Globus pallidus (tissue), 1 donor: ENCODE results near the gene SEMA3B.
"Not testable (repeated sequence)": the region's sequence is repeated elsewhere in the genome, so short reads cannot be mapped to it uniquely, and the experiment has no call there.

Experiments
- DNase-seq: peaks from one replicate; pipeline ENCODE4 v3.0.0-alpha.2; 2015; ENCODE audit warnings: low spot score

The SEMA3B gene

DNA sequence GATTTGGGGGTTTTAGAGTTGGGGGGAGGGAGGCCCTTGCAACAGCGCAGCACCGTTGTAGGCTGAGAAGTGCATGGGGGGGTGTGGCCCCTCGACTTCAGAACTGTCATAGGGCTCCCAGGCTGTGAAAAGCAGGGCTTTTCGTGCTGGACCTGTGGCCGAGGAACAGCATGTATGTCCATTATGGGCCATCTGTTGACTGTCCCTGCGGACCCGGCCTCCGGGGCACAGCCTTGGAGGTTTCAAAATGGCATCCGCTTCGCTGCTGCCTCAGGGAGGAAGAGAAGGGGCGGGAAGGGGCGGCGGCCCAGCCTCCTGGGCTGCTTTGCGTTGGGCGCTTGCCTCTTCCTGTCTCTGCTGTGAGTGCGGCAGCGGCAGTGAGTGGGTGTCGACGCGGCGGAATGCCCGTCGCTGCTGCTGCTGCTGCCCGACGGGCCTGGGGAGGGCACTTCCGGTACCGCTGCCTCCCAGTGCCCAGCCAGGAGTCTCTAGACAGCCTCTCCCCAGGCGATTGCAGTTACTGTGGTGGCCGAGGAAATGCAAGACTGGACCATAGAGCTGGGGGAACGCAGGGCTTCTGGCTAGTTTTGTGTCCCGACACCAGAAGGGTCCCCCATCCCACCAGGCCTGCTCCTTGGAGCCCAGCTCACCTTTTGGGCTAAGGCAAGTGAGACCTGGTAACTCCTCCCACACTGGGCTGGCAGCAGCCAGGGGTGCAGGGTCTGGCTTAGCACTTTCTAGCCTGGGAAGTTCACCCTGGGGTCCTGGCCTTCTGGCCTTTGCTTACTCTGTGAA lies 31.0 kb upstream of the SEMA3B start:
- no peak for DNase-seq

DNA sequence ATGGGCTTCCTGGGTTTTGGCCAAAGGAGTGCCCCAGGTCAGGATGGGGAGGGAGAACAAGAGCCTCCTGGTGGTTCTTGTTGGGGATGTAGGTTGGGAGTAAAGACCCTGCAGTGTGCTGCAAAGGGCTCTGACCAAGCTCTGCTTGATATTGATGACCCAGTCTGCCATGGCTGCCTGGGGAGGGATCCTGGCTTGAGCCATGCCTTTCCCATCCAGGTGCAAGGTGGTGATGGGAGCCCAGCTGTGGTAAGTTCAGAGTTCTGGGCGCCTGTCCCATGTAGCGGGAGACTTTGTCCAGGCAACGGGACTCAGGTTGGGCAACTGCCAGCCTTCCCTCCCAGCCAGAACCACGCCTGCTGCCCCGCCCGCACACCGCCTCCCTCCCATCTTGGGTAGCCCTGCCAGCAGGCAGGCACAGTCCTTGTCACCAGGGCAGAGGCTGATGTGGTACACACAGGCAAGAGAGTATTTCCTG lies 30.4 kb upstream of the SEMA3B start:
- no peak for DNase-seq

DNA sequence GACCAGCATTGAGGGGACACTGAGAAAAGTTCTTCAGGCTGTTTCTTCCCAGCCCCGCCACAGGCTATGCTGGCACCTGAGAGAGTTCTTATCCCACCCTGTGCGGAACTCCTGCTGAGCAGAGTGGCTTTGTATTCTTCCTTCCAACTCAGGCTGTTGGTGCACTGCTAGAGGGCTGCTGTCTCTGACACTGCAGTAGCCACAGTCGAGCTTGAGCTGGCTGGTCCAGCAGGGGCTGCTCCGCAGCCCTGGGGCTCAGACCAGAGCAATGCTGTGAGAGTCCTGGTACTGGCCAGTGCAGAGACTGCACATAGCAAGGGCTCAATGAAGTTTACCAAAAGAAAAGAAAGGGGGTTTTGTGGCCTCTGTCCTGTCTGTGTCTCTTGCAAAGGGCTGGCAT lies 29.3 kb upstream of the SEMA3B start:
- no peak for DNase-seq

DNA sequence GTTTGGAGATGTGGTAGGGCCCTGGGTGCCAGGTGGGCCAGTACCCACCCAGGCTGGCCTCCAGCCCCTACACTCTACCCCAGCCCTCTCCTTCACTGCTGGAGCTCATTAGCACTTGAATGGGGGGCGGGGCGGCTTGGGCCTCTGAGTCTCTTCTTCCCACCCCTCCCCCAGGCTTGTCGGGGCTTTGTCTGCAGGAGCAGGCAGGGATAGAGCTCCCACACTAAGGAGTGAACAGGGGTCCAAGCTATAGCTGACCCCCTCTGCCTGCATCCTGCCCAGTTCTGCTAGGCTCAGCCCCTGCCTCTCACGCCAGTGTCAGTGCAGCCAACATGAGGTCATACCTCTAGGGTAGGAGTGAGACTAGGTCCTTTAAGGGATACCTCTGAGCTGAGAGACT lies 27.8 kb upstream of the SEMA3B start:
- DNase-seq: no peak

DNA sequence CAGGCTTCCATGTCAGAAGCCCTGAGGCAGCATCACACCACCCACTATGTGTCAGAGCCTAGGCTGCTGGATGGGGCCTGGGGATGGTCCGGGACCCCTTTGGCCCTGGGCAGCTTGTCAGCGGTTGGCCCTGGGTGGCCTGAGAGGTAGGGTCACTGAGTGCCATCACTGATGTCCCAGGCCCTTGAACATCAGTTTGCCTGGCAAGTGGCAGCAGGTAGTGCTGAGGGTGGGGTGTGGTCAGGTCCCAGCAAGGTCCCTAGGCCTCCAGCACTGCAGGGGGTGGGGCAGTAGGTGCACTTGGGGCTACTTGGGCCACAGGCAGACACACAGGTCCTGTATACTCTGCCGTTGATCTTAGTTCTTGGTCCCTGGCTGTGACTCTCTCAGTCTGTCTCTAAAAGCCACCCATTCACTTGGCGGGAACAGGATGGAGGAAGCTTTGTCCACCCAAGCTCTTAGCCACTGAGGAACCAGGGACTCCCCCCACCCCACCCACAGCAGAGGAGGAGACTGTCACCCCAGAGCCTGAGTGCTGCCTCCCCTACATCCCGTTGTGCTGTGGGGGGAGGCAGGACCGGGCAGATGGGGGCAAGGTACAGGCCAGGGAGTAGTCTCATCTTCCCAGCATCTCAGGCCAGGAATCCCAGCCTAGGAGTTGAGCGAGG lies 27.1 kb upstream of the SEMA3B start:
- DNase-seq: no peak

DNA sequence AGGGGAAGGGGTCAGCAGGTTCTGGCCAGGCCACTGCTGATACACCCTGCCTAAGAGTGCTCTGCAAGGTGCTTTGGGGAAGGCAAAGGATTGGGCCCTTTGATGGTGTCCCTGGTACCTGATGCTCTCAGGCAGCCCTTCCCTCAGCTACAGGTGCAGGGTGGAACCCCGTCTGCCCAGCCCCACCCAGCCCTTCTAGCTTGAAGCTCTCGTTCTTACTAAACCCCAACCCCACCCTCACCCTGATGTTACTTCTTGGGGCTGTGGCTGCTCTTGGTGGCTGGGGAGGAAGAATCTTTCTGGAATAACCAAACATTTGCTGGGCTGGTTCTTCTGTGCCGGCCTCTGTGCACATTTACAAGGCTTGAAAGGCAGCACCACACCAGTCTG lies 26.6 kb upstream of the SEMA3B start:
- DNase-seq: no peak

DNA sequence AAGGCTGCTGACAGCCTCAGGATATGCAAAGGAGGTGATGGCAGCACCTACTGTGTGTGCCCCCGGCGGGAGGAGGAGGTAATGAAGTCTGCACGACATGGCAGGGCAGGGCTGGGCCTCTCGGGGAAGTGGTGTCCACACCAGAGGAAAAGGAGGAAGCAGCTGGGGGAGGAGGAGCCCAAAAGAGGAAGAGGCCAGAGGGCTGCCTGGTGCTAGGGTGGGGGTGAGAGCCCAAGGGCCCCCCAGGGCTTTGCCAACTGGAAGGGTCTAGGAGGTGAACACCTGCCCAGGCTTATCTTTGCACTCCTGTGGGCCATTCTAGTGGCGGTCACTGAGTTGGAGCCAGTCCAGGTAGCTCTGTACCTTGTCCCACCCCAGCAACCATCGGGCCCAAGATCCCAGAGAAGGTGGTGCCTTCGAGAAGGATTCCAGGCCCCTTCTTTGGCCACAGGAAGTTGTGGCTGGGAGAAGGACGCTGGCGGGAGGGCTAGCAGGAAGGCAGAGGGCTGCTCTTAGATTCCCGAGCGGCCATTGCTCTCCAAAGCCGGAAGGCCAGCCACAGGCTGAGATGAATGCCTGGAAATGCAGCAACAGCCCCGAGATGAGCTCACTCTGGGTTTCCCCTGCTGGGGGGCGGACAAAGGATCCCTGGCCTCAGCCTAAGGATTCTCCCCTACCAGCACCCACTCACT lies 25.9 kb upstream of the SEMA3B start:
- DNase-seq: peak; percentile 55

DNA sequence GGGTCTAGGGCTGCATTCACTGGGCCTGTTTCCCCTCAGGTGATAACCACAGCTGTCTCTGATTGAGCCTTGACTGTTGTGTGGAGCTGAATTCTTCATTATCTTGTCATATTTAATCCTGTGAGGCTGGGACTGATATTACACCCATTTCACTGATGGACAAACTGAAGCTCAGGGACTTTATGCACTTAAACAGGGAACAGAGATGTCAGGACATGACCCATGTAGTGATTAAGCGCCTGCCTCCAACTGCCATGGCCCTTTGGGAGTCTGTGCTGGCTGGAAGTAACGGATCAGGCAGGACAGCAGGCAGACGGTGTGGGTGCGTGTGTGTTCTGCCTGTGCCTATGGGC lies 25.4 kb upstream of the SEMA3B start:
- DNase-seq: no peak

DNA sequence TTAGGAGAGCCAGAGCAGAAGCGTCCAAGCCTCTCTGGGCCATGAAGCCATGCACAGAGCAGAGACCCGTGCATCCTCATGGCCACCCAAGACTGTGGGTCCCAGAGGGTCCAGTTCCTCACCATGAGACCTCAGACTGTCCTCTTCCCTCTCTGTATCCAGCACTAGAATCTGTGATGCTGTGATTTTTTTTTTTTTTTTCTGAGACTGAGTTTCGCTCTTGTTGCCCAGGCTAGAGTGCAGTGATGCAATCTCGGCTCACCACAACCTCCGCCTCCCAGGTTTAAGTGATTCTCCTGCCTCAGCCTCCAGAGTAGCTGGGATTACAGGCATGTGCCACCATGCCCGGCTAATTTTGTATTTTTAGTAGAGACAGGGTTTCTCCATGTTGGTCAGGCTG lies 24.1 kb upstream of the SEMA3B start:
- DNase-seq: not testable (repeated sequence)

DNA sequence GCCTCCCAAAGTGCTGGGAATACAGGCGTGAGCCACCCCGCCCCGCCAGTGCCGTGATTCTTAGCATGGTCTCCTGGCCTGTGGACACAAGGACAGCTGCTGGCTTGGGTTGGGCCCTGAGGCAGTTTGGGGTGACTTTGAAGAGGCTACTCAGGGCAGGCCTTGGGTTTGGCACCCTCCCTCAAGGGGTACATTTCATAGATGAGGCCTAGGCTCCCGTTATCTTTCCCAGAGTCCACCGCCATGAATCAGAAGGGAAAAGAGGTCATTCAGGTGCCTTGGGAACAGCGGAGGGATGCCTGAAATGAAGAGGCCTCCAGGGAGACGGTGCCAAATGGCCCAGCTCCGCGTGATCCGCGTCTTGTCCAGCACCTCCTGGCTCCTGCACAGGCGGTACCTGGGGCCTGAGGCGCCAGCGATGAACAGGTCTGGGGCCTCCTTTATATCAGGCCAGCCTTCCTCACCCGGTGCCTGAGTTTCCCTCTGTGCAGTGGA lies 23.6 kb upstream of the SEMA3B start:
- DNase-seq: no peak

DNA sequence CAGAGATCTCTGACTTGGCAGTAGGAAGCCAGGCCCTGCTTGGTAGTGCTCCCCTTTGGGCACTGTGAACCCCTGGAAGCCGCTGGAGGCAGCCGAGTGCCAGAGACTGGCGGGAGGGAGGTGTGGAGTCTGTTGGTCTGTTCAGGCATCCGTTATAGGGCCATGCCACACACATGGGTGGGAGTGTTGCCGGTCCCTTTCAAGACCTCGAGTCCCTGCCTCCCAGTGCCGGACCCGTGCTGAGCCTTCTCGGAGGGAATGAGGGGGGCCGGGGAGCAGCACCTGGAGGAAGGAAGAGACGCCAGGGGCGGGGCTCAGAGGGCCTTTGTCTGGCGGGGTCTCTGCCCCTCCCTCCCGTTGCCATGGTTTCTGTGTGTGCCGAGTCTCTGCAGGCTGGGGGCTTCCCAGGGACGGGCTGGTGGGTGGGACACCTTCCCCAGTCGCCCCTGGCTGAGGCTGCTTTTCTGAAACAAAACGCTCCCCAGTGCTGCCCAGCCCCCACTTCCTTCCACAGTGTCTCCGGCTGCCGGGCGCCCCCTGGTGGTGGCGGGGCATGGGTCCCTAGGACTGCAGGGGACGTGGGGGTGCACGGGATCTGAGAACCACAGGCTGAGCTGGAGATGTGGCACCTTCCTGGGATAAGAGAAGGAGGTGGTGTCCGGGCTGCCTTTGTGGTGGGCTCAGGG lies 23.0 kb upstream of the SEMA3B start:
- peak; percentile 82 for DNase-seq

DNA sequence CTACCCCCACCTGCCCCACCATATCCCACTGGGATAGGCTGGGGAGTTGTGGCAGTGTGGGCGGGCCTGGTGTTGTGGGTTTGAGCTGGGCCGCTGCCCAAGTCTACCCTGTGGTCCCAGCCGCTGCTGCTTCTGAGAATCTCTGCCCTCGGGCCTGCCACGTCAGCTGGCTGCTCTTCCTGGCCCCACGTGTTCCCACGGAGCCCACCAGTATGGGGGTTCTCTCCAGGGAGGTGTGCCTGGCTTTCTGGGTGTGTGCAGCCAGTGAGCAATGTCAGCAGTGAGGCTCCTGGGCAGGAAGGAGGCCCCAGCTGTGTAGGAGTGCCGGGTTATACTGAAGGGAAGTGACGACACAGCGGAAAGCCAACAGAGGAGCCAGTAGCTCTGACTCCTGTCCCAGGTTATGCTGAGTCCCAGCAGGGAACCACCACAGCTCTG lies 22.4 kb upstream of the SEMA3B start:
- DNase-seq: no peak

DNA sequence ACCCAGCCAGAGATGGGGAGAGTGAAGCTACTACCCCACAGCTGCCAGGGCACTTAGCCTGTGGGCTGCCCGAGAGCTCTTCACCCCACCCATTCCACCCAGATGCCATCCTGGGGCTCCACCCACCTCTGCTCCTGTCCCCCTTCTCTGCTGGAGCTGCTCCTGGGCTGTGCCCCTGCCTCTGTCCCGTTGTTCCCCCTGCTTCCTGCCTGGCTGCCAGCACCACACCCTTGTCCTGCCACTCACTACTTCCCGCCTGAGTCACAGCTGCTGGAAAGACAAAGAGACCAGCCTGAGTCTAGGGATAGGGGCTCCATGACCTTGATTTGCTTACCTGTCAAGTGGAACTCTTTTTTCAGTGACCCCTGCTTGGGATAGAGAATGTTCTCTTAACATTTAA lies 20.6 kb upstream of the SEMA3B start:
- DNase-seq: no peak

DNA sequence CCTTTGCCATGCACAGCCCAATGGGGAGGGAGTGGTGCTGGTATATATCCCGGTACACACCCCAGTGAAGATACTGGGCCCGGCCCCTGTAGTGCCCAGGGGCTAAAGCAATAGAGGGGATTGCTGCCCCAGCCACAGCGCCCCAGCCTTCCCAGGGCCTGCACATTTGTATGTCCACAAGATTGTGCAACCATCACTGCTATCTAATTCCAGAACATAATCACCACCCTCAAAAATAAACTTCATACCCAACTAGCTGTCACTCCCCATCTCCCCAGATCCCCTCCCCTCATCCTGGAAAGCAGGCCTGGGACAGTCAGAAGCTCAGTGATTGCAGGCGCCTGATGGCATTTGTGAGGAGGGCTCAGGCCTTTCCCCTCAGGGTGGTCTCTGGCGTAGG lies 19.5 kb upstream of the SEMA3B start:
- no peak for DNase-seq

DNA sequence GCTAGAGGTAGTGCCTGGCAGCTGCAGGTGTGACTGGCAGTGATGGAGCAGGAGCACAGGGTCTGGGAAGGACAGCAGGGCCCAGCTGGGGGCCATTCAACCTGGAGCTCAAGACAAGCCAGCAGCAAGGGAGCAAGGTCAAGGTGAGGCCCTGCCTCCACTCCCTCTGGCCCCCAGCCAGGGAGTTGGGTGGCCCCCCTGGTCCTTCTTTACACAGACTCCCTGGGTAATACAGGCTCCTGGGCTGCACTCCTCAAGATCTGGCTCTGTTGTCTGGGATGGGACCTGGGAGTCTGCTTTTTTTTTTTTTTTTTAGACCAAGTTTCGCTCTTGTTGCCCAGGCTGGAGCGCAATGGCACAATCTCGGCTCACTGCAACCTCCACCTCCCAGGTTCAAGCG lies 18.4 kb upstream of the SEMA3B start:
- no peak for DNase-seq

DNA sequence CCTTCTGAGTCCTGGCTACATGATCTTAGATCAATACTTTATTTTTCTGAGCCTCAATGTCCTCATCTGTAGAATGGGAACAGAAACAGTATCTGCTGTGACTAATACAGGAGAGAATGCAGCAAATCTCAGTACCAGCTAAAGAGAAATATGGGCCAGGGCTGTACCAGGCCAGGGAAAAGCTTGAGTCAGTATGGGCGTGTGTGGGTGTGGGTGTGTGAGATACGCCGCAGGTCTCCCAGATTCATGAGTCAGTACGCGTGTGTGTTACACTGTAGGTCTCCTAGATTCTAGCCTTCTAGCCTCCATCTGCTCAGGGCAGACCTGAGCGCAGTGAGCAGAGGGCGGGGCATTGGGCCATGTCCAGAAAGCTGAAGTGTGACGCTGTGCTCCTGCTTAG lies 17.7 kb upstream of the SEMA3B start:
- no peak for DNase-seq

DNA sequence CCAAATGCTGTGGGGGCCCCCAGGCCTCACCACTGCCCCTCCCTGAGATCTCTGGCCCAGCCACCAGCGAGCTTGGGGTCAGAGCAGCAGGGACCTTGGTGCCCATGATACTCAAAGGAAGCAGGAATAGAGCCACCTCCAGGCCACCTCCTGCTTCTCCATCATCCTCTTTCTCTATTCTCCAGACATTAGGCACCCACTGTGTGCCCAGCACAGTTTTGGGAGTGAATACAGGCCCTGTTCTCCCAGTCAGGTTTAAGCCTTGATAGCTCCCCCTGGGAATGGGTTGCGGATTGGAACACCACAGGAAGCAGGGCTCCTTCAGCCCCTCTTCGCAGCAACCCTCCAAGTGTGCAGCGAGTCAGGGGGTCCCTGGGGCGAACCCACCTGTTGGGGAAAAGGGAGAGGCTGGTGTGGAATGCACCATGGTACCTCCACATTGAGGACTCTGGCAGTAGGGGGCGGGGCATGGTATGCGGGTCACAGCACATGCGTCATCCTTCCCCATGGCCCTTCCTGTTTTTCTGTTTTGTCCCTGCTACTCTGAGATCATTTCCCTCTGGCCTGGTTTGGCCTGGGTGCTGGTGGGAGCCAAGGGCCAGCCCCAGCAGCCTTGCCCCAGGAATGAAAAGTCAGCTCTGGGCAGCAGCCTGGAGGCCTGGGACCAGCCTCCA lies 14.2 kb upstream of the SEMA3B start:
- no peak for DNase-seq

DNA sequence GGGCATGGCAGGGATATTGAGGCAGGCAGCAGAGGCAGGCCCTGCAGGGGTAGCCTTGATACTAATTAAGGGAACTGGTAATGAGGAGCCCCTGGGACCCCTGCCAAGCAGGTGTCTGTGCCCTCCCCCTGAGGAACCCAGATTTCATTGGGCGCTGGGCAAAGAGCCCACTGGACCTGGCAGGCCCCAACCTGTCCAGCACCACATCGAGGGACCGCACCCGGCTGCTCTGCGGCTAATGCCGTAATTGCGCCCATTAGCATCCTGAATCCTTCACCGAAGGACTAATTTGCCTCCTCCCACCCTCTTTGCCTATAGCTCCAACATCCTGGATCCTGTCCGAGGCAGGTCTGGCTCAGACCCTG lies 13.7 kb upstream of the SEMA3B start:
- no peak for DNase-seq

DNA sequence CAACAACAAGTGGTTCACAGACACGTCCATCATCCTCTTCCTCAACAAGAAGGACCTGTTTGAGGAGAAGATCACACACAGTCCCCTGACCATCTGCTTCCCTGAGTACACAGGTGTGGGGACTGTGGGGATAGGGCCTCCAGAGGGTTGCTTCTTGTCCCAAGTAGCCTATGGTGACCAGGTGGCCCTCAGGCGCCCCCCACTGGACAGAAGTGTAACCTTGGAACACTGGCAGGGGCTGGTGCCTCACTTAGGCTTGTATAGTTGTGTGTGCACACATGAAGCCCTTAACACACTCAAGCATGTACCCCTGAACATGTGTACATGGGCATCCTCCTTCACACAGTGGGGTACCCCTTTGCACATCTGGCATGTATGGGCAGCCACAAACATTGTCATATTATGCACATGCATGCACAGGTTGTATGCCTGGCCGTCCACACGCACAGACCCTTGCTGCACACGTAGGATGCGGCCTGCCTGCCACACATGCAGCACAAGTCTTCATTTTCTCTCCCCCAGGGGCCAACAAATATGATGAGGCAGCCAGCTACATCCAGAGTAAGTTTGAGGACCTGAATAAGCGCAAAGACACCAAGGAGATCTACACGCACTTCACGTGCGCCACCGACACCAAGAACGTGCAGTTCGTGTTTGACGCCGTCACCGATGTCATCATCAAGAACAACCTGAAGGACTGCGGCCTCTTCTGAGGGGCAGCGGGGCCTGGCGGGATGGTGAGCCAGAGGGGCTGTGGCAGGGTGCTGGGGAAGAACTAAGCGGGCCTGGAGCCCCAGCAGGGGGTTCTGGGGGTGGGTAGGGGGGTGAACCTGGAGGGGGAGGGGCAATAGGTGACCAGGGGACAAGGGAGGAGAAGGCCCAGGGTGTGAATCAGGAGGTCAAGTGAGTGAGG lies 11.7 kb upstream of the SEMA3B start:
- no peak for DNase-seq

DNA sequence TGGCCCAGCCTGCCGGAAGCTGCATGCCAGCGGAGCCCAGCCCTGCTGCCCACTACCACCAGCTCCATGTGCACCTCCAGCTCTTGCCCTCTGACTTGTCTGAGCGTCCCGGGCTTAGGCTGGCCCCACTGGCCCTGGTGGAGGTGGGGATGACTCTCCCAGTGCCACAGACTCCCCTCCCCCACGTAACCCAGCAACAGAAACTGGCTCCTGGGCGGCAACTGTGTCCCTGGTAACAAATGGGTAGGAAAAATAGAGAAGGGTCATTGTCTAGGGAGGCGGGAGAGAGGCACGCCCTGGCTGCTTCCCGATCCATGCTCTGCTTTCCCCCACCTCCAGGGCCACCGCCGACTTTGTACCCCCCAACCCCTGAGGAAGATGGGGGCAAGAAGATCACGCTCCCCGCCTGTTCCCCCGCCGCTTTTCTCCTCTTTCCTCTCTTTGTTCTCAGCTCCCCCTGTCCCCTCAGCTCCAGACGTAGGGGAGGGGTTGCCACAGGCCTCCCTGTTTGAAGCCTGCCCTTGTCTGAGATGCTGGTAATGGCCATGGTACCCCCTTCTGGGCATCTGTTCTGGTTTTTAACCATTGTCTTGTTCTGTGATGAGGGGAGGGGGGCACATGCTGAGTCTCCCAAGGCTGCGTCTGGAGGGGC lies 10.8 kb upstream of the SEMA3B start:
- no peak for DNase-seq
